GM12878 (cell line): ENCODE results near the gene OPCML. TPM values are rescaled to one million over a fixed set of nuclear protein-coding genes. Genes with fewer than 3 reads are reported as not detected.

Source experiments
- ATAC-seq: fragments of 200-7000 bp; cut with Tn5 transposase; 3 replicates; pipeline ENCODE4 v1.9.1; 2020; ENCODE audit warnings: mild to moderate bottlenecking, moderate library complexity
- BruUV-seq: library from RNA; stranded (reverse); fragments of 400-500 nt; replicated peaks from 2 replicates; lab custom pipeline; 2021; lab: Mats Ljungman, UMichigan
- CTCF ChIA-PET: fragments of 300-600 bp; sonication (Branson Sonifier 250); formaldehyde crosslinking; extraction: SDS; loops from one replicate; lab custom pipeline; 2021; ENCODE audit warnings: inconsistent platforms; lab: Yijun Ruan, JAX
- POLR2A ChIA-PET: fragments of 350-600 bp; formaldehyde crosslinking; extraction: SDS; loops from one replicate; lab custom pipeline; 2021; ENCODE audit warnings: inconsistent platforms; lab: Charles Lee
- RAD21 ChIA-PET: fragments of 300-600 bp; sonication (Branson Sonifier 250); formaldehyde crosslinking; loops from one replicate; lab custom pipeline; 2023; ENCODE audit warnings: antibody characterized with exemption; ENCODE audit not compliant: unreplicated experiment; lab: Charles Lee
- SMC1A ChIA-PET: fragments of 300-600 bp; sonication (Branson Sonifier 250); formaldehyde crosslinking; loops from one replicate; lab custom pipeline; 2023; ENCODE audit not compliant: unreplicated experiment, uncharacterized antibody; lab: Charles Lee
- DNase-seq: peaks from one replicate; pipeline ENCODE4 v3.0.0-alpha.2; 2011; ENCODE audit warnings: low read depth, low spot score
- FAIRE-seq: peaks from 3 replicates; lab custom pipeline; 2011; peaks lifted over from hg19 to GRCh38; lab: Jason Lieb, UNC
- H2AFZ ChIP-seq: 2 replicates; pipeline ENCODE4 v1.6.0; 2011; ENCODE audit warnings: low read depth, low read length, control low read depth; ENCODE audit not compliant: control insufficient read depth
- H3K27ac ChIP-seq: 2 replicates; pipeline ENCODE4 v1.5.1; 2011; ENCODE audit warnings: control low read depth; ENCODE audit not compliant: control insufficient read depth, insufficient read depth
- H3K27me3 ChIP-seq, 2 experiments: replicated peaks in 1 of 2; 2 replicates each; pipeline versions ENCODE4 v1.6.0 to v1.6.1; 2011; ENCODE audit warnings: low read length in 1 of 2; ENCODE audit not compliant: control insufficient read depth in 2 of 2, insufficient read depth in 2 of 2
- H3K36me3 ChIP-seq, 2 experiments: 2 replicates each; pipeline ENCODE4 v1.5.1; 2011; ENCODE audit warnings: low read length in 1 of 2; ENCODE audit not compliant: control insufficient read depth in 2 of 2, insufficient read depth in 2 of 2
- H3K4me1 ChIP-seq: 2 replicates; pipeline ENCODE4 v1.6.1; 2011; ENCODE audit warnings: mild to moderate bottlenecking, low read length, moderate library complexity, mixed read lengths; ENCODE audit not compliant: control insufficient read depth, insufficient read depth
- H3K4me2 ChIP-seq: 2 replicates; pipeline ENCODE4 v1.6.0; 2011; ENCODE audit warnings: control low read depth; ENCODE audit not compliant: control insufficient read depth, insufficient read depth
- H3K4me3 ChIP-seq: fragments of 200-600 bp; sonication (generic); 2 replicates; pipeline ENCODE4 v1.5.1; 2016
- H3K79me2 ChIP-seq: 2 replicates; pipeline ENCODE4 v1.6.0; 2011; ENCODE audit warnings: low read length; ENCODE audit not compliant: control insufficient read depth, insufficient read depth
- H3K9ac ChIP-seq: 2 replicates; pipeline ENCODE4 v1.8.0; 2011; ENCODE audit warnings: low read length, control low read depth, mixed read lengths; ENCODE audit not compliant: control insufficient read depth, insufficient read depth
- H3K9me3 ChIP-seq: replicated peaks from 3 replicates; pipeline ENCODE4 v1.5.1; 2011; ENCODE audit warnings: mild to moderate bottlenecking, low read length; ENCODE audit not compliant: control insufficient read depth, insufficient read depth
- H4K20me1 ChIP-seq: 2 replicates; pipeline ENCODE4 v1.6.0; 2011; ENCODE audit not compliant: control insufficient read depth, insufficient read depth
- CREB1 ChIP-seq: IDR thresholded peaks from 2 replicates; pipeline ENCODE4 v1.6.1; 2012; ENCODE audit warnings: low read depth, mild to moderate bottlenecking, inconsistent platforms
- ESRRA ChIP-seq: IDR thresholded peaks from 2 replicates; pipeline ENCODE4 v1.6.1; 2012; ENCODE audit warnings: mild to moderate bottlenecking, low read length, improper control_type of control experiment
- ETV6 ChIP-seq, 2 experiments: fragments of 450-650 bp in 1 of 2; IDR thresholded peaks in 1 of 2; conservative IDR thresholded peaks in 1 of 2; 2 replicates each; pipeline ENCODE4 v1.6.1; 2014; ENCODE audit warnings: antibody characterized with exemption in 1 of 2, borderline replicate concordance in 1 of 2, low read depth in 1 of 2, mild to moderate bottlenecking in 1 of 2, moderate library complexity in 1 of 2
- MLLT1 ChIP-seq: fragments of 450-650 bp; IDR thresholded peaks from 2 replicates; pipeline ENCODE4 v1.6.1; 2016; ENCODE audit warnings: mild to moderate bottlenecking
- MYC ChIP-seq: IDR thresholded peaks from 2 replicates; pipeline ENCODE4 v1.6.1; 2011; ENCODE audit warnings: mild to moderate bottlenecking, low read length, moderate library complexity, inconsistent platforms; ENCODE audit not compliant: insufficient read depth, insufficient replicate concordance, insufficient read length, severe bottlenecking
- NFYA ChIP-seq: IDR thresholded peaks from 2 replicates; pipeline ENCODE4 v1.6.1; 2011; ENCODE audit warnings: low read depth, mild to moderate bottlenecking, low read length, improper control_type of control experiment, borderline replicate concordance
- RELA ChIP-seq: fragments of 450-650 bp; IDR thresholded peaks from 2 replicates; pipeline ENCODE4 v1.8.0; 2014; ENCODE audit warnings: borderline replicate concordance; ENCODE audit not compliant: partially characterized antibody
- SMARCA5 ChIP-seq: fragments of 450-650 bp; IDR thresholded peaks from 2 replicates; pipeline ENCODE4 v1.6.1; 2017; ENCODE audit warnings: mild to moderate bottlenecking
- STAT1 ChIP-seq: fragments of 450-650 bp; conservative IDR thresholded peaks from 2 replicates; pipeline ENCODE4 v1.6.1; 2014; ENCODE audit warnings: antibody characterized with exemption, mild to moderate bottlenecking
- ZBTB4 ChIP-seq: fragments of 450-650 bp; formaldehyde crosslinking; IDR thresholded peaks from 2 replicates; pipeline ENCODE4 v1.4.0; 2022; ENCODE audit warnings: mild to moderate bottlenecking, moderate library complexity
- WGBS: methylation state at CpG from one replicate; pipeline ENCODE4 v1.1.6; 2016; ENCODE audit warnings: low lambda C conversion rate; ENCODE audit not compliant: insufficient replicate concordance, insufficient coverage; ENCODE audit errors: missing lambda C conversion rate; 5-methylcytosine and 5-hydroxymethylcytosine counted together
- in situ Hi-C: fragments of 300-500 bp; cut with MboI; formaldehyde crosslinking; loops from 9 replicates; pipeline ENCODE4 v1.14.3; 2018; ENCODE audit warnings: mixed read lengths
- intact Hi-C: fragments of 100-400 bp; cut with micrococcal nuclease; formaldehyde crosslinking; loops from one replicate; pipeline ENCODE4 v1.14.2; 2022; ENCODE audit not compliant: unreplicated experiment
- polyA plus RNA-seq, 11 experiments: library from polyadenylated mRNA; depleted of rRNA in 4 of 11; unstranded in 6 of 11; stranded (reverse) in 5 of 11; fragments of >200 nt; fragmentation: Nextera tagmentation in 4 of 11; fragmentation: Illumina TruSeq in 1 of 11; extraction: Ambion mirVana in 4 of 11; extraction: Trizol in 1 of 11; gene quantifications; 1 replicate in 1 of 11; 2 replicates in 10 of 11; pipeline versions ENCODE4 v1.2.1 to v1.2.3, GENCODE V29; 2011 to 2016; ENCODE audit warnings: inconsistent platforms in 2 of 11, missing spikeins in 2 of 11, low read depth in 1 of 11
- total RNA-seq, 4 experiments: library from RNA; depleted of rRNA in 3 of 4; stranded (reverse); fragments of >200 nt in 3 of 4; fragmentation: Illumina TruSeq in 1 of 4; extraction: Trizol in 1 of 4; gene quantifications; 2 replicates each; pipeline versions ENCODE4 v1.2.1 to v1.2.3, GENCODE V29; 2013 to 2021

The OPCML gene
- total and polyA plus RNA-seq, 10 of the 15 experiments (the other 5 are each of a cell fraction or from before 2014, with no cell fraction given), result 0.84 TPM; not detected in 9

GRCh38 chr11:133350045-133350444 lies 182.3 kb downstream of the OPCML start (continued):
- TF ChIP-seq ESRRA, result no peak
- no peak for TF ChIP-seq RELA
- no peak for TF ChIP-seq MLLT1
- no peak for TF ChIP-seq MYC

GRCh38 chr11:133347988-133348387 lies 184.3 kb downstream of the OPCML start:
- RAD21 ChIA-PET, result no interaction called here

More at GRCh38 chr11:133347988-133348387, 184.3 kb downstream of the OPCML start:
- DNase-seq (no peak), ATAC-seq (no peak), FAIRE-seq (no peak)
- no peaks in the 10 kb centered on the region for H3K4me1 ChIP-seq
- ChIA-PET SMC1A (no interaction called here), POLR2A (no interaction called here), CTCF (interaction anchor here (0.8 kb wide), 1 partner anchor 9 kb away, joined by 3 read pairs; no protein-coding TSS in a partner anchor)
- WGBS, result 44% methylated on average over 5 of the region's 5 CpGs
- in situ Hi-C loops (no loop called here), intact Hi-C loops (no loop called here)
- H2AFZ ChIP-seq, result no peak overlapping the region
- no peaks in the 10 kb centered on the region for H3K36me3 ChIP-seq
- BruUV-seq, result no TSS peak
- no peak overlapping the region for H3K4me3 ChIP-seq
- no peaks in the 10 kb centered on the region for H4K20me1 ChIP-seq
- H3K27me3 ChIP-seq, result no peaks in the 10 kb centered on the region
- no peaks in the 10 kb centered on the region for H3K79me2 ChIP-seq
- H3K9ac ChIP-seq, result no peak overlapping the region
- H3K4me2 ChIP-seq, result no peak overlapping the region
- TF ChIP-seq NFYA (no peak), ETV6 (conservative IDR thresholded peaks at IDR 0.05 in 1 of 2, IDR thresholded peaks at IDR 0.05 in 1 of 2; ENCODE audit: borderline replicate concordance in 1 of 2, low read depth in 1 of 2) (no peak), SMARCA5 (no peak), CREB1 (no peak), STAT1 (no peak), ZBTB4 (CRISPR knock-in tag) (no peak)
- H3K27ac ChIP-seq, result no peak overlapping the region
- H3K9me3 ChIP-seq, result no peaks in the 10 kb centered on the region
